ENCODE results near the gene FGD2. TPM values are rescaled to one million over a fixed set of nuclear protein-coding genes. Genes with fewer than 3 reads are reported as not detected.
A peak's percentile ranks its signal among the peaks of the same experiment; 100 is the strongest.

Gene FGD2
- total and polyA plus RNA-seq, 2 of the 8 experiments (the other 6 are each of a cell fraction or from before 2014, with no cell fraction given), result 0.12 to 0.32 TPM

GRCh38 chr6:37060195-37060559, 54.7 kb downstream of the FGD2 start:
- Histone ChIP-seq H3K9ac (replicated peaks in 1 of 4; ENCODE audit: extremely low read depth in 1 of 4, low read depth in 3 of 4, low read length in 3 of 4) (no peak overlapping the region), H3K36me3 (ENCODE audit: control insufficient read depth in 2 of 4, insufficient read depth in 4 of 4, low read length in 3 of 4) (no peaks in the 10 kb centered on the region), H4K8ac (ENCODE audit: extremely low read depth, insufficient read depth, low read length) (no peak overlapping the region), H2BK20ac (ENCODE audit: low read length) (no peak overlapping the region), H3K4ac (replicated peaks; ENCODE audit: insufficient read length, low read depth, low read length) (no peak overlapping the region), H3K56ac (replicated peaks; ENCODE audit: insufficient read length, low read depth, low read length) (no peak overlapping the region), H2BK12ac (ENCODE audit: low read depth, low read length) (peak overlapping the region; percentile 96; the same call in 1 of the 2 replicates), H3K23me2 (ENCODE audit: low read depth, low read length) (no peaks in the 10 kb centered on the region), H3K4me2 (ENCODE audit: insufficient read depth in 1 of 2, low read depth in 2 of 2, low read length in 2 of 2) (peak overlapping the region in 1 of 2 experiments; percentile 61; a peak in 1 of 4 replicates), H4K91ac (replicated peaks; ENCODE audit: insufficient read length, low read length) (peak overlapping the region; percentile 12), H2BK120ac (replicated peaks; ENCODE audit: low read depth, low read length) (peak overlapping the region; percentile 2), H3K79me2 (ENCODE audit: control insufficient read depth in 1 of 2, insufficient read depth in 2 of 2, low read length in 2 of 2) (no peaks in the 10 kb centered on the region), H3K23ac (ENCODE audit: insufficient read length) (no peak overlapping the region), H2BK15ac (ENCODE audit: low read length) (0 out of 2 replicates have a peak overlapping the region, but pooled peaks have one; percentile 1), H3K4me3 (ENCODE audit: extremely low read depth in 1 of 4, insufficient read depth in 2 of 4, low read depth in 3 of 4, low read length in 4 of 4) (0 out of 8 replicates have a peak overlapping the region, but pooled peaks of 1 of the 4 experiments have one; percentile 46), H3K9me3 (ENCODE audit: insufficient read depth in 2 of 2, low read depth in 1 of 2, low read length in 1 of 2) (no peaks in the 10 kb centered on the region), H2AK5ac (ENCODE audit: low read depth, low read length) (peak overlapping the region; percentile 2; the same call in 1 of the 2 replicates), H3K4me1 (replicated peaks in 1 of 4; ENCODE audit: control insufficient read depth in 3 of 4, insufficient read depth in 4 of 4, low read length in 3 of 4) (peaks cover 4 to 28% (median 21%) of the 10 kb centered on the region in 4 experiments), H4K5ac (ENCODE audit: insufficient read length, low read depth, low read length) (peak overlapping the region; percentile 84), H2BK5ac (ENCODE audit: low read depth, low read length) (peak overlapping the region; percentile 98), H3K18ac (ENCODE audit: extremely low read depth, low read length) (peak overlapping the region; percentile 98; the same call in 1 of the 2 replicates), H2AFZ (ENCODE audit: low read length) (no peak overlapping the region), H3K79me1 (ENCODE audit: low read depth, low read length) (no peaks in the 10 kb centered on the region), H3K14ac (ENCODE audit: insufficient read length) (no peak overlapping the region), H3K27me3 (replicated peaks in 1 of 4; ENCODE audit: control insufficient read depth in 3 of 4, extremely low read depth in 1 of 4, insufficient read depth in 3 of 4, low read length in 3 of 4) (no peaks in the 10 kb centered on the region), H4K20me1 (replicated peaks in 1 of 2; ENCODE audit: control insufficient read depth in 1 of 2, insufficient read depth in 2 of 2, low read length in 2 of 2) (no peaks in the 10 kb centered on the region), H3K27ac (ENCODE audit: low read depth, low read length) (no peak overlapping the region)
- TF ChIP-seq EZH2 (IDR thresholded peaks at IDR 0.05; ENCODE audit: low read depth, low read length, severe bottlenecking) (no peak), POU5F1 (IDR thresholded peaks at IDR 0.05; ENCODE audit: low read depth, low read length) (no peak)
- FAIRE-seq, result no peak
- 80% methylated on average over 4 of the region's 4 CpGs; no CpG with 5 or more reads in 1 of the 2 experiments for WGBS, 2 experiments (ENCODE audit: extremely low coverage in 1 of 2, insufficient coverage in 1 of 2, insufficient read length in 1 of 2, insufficient replicate concordance in 2 of 2, low coverage in 1 of 2, low lambda C conversion rate in 2 of 2, missing lambda C conversion rate in 1 of 2)
- DNase-seq (ENCODE audit: low read depth in 1 of 2, low spot score in 2 of 2), result no peak
- ChIA-PET CTCF (ENCODE audit: partially characterized antibody) (interaction anchor here (0.7 to 29.2 kb wide), 12 partner anchors 9 to 145 kb away, joined by 3 to 635 read pairs (median 6); partner anchors contain the start of gene PIM1), POLR2A (ENCODE audit: partially characterized antibody) (interaction anchor here (0.6 to 11.1 kb wide), 11 partner anchors 9 to 112 kb away, joined by 3 to 82 read pairs (median 5); partner anchors contain the start of gene PIM1)

Measured in H1 (cell line).